Breast epithelium (tissue), 3 donors: ENCODE data around the gene C1QTNF6.

Experiments
- POLR2A ChIP-seq: fragments of 450-650 bp; IDR thresholded peaks from one replicate; pipeline ENCODE4 v1.6.1; 2016; ENCODE audit warnings: antibody characterized with exemption, mild to moderate bottlenecking, moderate library complexity
- POLR2AphosphoS5 ChIP-seq, 3 donors: sonication (generic); formaldehyde crosslinking; IDR thresholded peaks; one replicate each; pipeline ENCODE4 v1.6.1; 2017; ENCODE audit warnings: antibody characterized with exemption in 3 of 3
- TF ChIP-seq, protein P1 (sequence below), 3 donors: fragments of 450-650 bp; IDR thresholded peaks; one replicate each; pipeline ENCODE4 v1.5.1; 2016 to 2017; ENCODE audit warnings: antibody characterized with exemption in 3 of 3, mild to moderate bottlenecking in 3 of 3, moderate library complexity in 3 of 3

- TF ChIP-seq, protein P1, sequence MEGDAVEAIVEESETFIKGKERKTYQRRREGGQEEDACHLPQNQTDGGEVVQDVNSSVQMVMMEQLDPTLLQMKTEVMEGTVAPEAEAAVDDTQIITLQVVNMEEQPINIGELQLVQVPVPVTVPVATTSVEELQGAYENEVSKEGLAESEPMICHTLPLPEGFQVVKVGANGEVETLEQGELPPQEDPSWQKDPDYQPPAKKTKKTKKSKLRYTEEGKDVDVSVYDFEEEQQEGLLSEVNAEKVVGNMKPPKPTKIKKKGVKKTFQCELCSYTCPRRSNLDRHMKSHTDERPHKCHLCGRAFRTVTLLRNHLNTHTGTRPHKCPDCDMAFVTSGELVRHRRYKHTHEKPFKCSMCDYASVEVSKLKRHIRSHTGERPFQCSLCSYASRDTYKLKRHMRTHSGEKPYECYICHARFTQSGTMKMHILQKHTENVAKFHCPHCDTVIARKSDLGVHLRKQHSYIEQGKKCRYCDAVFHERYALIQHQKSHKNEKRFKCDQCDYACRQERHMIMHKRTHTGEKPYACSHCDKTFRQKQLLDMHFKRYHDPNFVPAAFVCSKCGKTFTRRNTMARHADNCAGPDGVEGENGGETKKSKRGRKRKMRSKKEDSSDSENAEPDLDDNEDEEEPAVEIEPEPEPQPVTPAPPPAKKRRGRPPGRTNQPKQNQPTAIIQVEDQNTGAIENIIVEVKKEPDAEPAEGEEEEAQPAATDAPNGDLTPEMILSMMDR (IDR thresholded peaks at IDR 0.05): no peak
- no peak for TF ChIP-seq POLR2A
- no peak for TF ChIP-seq POLR2AphosphoS5 (IDR thresholded peaks at IDR 0.05)
Observed at GRCh38 chr22:37222440-37222971, 34.5 kb upstream of the C1QTNF6 start.
